Lower leg skin (tissue), 4 donors: ENCODE measurements around the gene ADGRL3. TPM values are rescaled to one million over a fixed set of nuclear protein-coding genes. Genes with fewer than 3 reads are reported as not detected.

Experiments used
- DNase-seq, 2 donors: peaks; one replicate each; pipeline ENCODE4 v3.0.0-alpha.2; 2019; ENCODE audit warnings: low spot score in 2 of 2
- H3K4me3 ChIP-seq: fragments of 200-600 bp; sonication (generic); 2 replicates; pipeline ENCODE4 v1.5.1; 2017; ENCODE audit warnings: mild to moderate bottlenecking, low read depth; ENCODE audit not compliant: poor library complexity, severe bottlenecking
- POLR2A ChIP-seq, 2 donors: fragments of 450-650 bp; IDR thresholded peaks; one replicate each; pipeline ENCODE4 v1.6.1; 2016 to 2017; ENCODE audit warnings: antibody characterized with exemption in 2 of 2, mild to moderate bottlenecking in 1 of 2, moderate library complexity in 1 of 2
- WGBS, 2 donors: methylation state at CpG; one replicate each; pipeline ENCODE4 v1.1.5; 2018; 5-methylcytosine and 5-hydroxymethylcytosine counted together
- intact Hi-C: fragments of 100-400 bp; cut with DNase I; formaldehyde crosslinking; loops from one replicate; pipeline ENCODE4 v1.15.0; 2023; ENCODE audit warnings: low total_unique reads
- total RNA-seq, 4 donors: library from RNA; depleted of rRNA; stranded (reverse); fragments of >200 nt; gene quantifications; one replicate each; pipeline ENCODE4 v1.1.0, GENCODE V29; 2016
- TF ChIP-seq, protein P1 (sequence below), 3 donors: fragments of 450-650 bp; IDR thresholded peaks; one replicate each; pipeline ENCODE4 v1.5.1; 2016; ENCODE audit warnings: antibody characterized with exemption in 3 of 3, mild to moderate bottlenecking in 3 of 3, moderate library complexity in 2 of 3

The ADGRL3 gene
- total RNA-seq, 4 donors from 2014 or later, result 1.8 to 21.2 (median 8.2) TPM

DNA sequence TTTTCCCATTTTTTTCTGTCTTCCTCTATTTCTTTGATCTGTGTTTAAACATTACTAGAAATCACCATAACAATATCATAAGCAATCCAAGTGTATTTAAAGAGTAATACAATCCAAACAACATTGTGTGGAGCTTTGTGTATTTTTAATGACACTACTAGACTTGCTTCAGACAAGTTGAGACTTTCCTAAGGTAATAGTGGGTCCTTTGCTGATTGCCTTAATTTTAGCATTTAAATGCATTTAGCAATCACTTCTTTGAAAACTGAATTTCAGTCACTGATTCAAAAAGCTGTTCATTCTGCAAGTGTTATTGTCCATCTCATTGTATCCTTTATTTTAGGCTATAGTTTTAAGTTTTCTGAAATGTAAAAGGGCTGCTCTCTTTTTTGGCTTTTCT, 804.8 kb downstream of the ADGRL3 start:
- no peak overlapping the region for H3K4me3 ChIP-seq
- intact Hi-C loops, result no loop called here
- TF ChIP-seq POLR2A (IDR thresholded peaks at IDR 0.05), result no peak
- TF ChIP-seq, protein P1, sequence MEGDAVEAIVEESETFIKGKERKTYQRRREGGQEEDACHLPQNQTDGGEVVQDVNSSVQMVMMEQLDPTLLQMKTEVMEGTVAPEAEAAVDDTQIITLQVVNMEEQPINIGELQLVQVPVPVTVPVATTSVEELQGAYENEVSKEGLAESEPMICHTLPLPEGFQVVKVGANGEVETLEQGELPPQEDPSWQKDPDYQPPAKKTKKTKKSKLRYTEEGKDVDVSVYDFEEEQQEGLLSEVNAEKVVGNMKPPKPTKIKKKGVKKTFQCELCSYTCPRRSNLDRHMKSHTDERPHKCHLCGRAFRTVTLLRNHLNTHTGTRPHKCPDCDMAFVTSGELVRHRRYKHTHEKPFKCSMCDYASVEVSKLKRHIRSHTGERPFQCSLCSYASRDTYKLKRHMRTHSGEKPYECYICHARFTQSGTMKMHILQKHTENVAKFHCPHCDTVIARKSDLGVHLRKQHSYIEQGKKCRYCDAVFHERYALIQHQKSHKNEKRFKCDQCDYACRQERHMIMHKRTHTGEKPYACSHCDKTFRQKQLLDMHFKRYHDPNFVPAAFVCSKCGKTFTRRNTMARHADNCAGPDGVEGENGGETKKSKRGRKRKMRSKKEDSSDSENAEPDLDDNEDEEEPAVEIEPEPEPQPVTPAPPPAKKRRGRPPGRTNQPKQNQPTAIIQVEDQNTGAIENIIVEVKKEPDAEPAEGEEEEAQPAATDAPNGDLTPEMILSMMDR (IDR thresholded peaks at IDR 0.05), result no peak
- DNase-seq, result no peak

DNA sequence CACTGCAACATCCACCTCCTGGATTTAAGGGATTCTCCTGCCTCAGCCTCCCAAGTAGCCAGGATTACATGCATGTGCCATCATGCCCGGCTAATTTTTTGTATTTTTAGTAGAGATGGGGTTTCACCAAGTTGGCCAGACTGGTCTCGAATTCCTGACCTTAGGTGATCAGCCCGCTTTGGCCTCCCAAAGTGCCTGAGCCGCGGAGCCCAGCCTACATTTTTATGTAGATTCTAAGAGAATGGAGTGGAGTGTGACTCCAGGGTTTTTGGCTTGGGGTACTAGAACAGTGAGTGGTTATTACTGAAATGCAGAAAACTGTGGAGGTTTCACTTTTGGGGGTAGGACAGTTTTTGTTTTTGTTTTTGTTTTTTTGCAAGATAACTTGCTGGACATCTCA, 806.0 kb downstream of the ADGRL3 start:
- no peak for TF ChIP-seq POLR2A (IDR thresholded peaks at IDR 0.05)
- TF ChIP-seq, protein P1 (IDR thresholded peaks at IDR 0.05), result no peak
- 93 to 96% methylated on average over 5 of the region's 5 CpGs for WGBS, 2 donors
- DNase-seq, result no peak
- H3K4me3 ChIP-seq, result no peak overlapping the region
- intact Hi-C loops, result no loop called here

DNA sequence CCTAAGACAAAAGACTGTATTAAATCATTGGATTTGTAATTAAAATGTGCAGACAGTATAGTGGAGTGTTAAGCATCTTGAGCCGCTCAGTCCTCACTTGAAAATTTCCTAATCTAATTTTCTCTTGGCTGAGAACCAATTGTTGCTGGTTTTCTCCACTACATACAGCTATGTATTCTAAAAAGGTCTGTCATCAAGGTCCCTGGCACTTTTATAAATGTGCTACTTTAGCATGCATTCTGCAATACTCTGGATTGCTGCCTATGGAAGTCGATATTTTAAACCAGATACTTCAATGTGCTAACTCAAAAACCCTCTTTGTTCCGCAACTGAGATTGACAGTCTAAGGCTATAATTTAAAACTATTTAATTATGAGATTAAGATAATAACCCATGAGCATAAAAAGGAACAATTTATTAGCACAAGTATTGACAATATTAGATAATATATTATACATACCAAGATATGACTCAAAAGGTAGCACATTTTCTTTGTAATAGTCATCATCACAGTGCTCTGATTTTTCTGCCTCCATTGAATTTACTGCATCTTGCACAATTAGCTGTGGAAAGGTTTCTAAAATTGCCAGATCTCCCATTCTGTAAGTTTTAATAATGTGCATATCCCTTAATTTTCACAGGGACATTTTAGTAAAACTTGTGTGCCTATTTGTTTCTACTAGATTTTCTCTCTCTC, 815.1 kb downstream of the ADGRL3 start:
- TF ChIP-seq POLR2A (IDR thresholded peaks at IDR 0.05), result no peak
- TF ChIP-seq, protein P1 (IDR thresholded peaks at IDR 0.05), result no peak
- WGBS, 2 donors, result 53 to 60% methylated on average over 3 of the region's 3 CpGs
- H3K4me3 ChIP-seq, result no peak overlapping the region
- DNase-seq, result no peak
- intact Hi-C loops, result no loop called here

DNA sequence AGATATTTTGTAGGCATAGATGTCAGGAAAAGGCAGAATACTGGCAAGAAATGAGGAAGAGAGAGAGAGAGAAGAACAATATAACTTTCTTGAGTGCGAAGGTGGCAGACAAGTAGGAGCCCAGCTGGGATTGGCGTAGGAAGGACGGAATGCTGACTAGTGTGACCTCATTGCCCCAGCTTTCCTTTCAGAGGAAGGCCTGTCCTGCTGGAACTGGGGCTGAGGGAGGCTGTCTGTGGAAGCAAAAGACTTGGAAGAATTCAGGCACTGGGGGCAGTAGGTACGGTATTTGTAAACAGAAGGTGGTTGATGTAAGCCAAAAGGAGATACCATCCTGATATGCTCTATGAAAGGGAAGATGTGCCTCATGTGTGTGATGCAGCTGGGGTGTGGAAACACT, 818.4 kb downstream of the ADGRL3 start:
- H3K4me3 ChIP-seq, result no peak overlapping the region
- no peak for TF ChIP-seq POLR2A (IDR thresholded peaks at IDR 0.05)
- TF ChIP-seq, protein P1 (IDR thresholded peaks at IDR 0.05), result no peak
- 91 to 94% methylated on average over 4 of the region's 4 CpGs for WGBS, 2 donors
- no peak for DNase-seq
- intact Hi-C loops, result no loop called here

DNA sequence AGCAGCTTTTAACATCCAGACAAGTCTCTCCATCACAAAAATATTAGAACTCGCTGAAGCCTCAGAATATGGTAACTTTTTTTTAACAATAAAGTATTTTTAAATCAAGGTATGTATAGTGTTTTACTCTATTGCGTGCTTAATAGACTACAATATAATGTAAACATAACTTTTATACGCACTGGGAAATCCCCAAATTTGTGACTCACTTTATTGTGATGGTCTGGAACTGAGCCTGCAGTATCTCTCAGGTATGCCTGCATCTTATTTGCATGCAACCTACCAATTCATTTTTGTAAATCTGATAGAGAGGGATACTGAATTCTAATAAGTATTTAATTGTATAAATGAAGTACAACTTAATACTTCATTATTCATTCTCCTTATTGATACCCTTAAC, 823.5 kb downstream of the ADGRL3 start:
- H3K4me3 ChIP-seq, result no peak overlapping the region
- WGBS, 2 donors, result 57 to 71% methylated on average over 3 of the region's 3 CpGs
- intact Hi-C loops, result no loop called here
- TF ChIP-seq POLR2A (IDR thresholded peaks at IDR 0.05), result no peak
- TF ChIP-seq, protein P1 (IDR thresholded peaks at IDR 0.05), result no peak
- DNase-seq, result no peak

DNA sequence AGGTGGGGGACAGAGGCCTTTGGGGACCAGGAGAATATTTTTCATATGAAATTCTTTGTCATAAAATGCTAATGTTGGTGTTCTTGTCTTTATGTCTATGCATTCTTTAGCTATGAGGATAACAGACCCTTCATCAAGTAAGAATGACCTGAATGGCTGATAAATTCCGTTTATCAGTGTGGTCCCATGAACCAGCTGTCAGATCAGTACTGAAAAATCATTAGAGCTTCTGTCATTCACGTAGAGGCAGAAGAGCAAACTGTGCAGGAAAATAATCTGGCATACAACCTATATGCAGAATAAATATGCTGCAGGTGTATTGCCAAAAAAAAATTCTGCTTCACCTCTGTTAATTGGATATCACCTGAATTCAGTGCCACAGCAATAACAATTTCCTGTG, 828.6 kb downstream of the ADGRL3 start:
- TF ChIP-seq POLR2A (IDR thresholded peaks at IDR 0.05), result no peak
- H3K4me3 ChIP-seq, result no peak overlapping the region
- no peak for DNase-seq
- intact Hi-C loops, result no loop called here
- 51 to 61% methylated on average over 2 of the region's 2 CpGs for WGBS, 2 donors
